A549 (cell line): ENCODE data around the gene CRYM. TPM values are rescaled to one million over a fixed set of nuclear protein-coding genes. Genes with fewer than 3 reads are reported as not detected.

Source experiments
- ATAC-seq, 2 experiments: fragments of 200-7000 bp in 1 of 2; fragments of >200 bp in 1 of 2; cut with Nextera tagmentation in 1 of 2; cut with Tn5 transposase in 1 of 2; 3 replicates each; pipeline versions ENCODE4 v1.8.0 to v1.9.1; 2018 to 2020; ENCODE audit warnings: mild to moderate bottlenecking in 1 of 2, moderate library complexity in 1 of 2
- CTCF ChIA-PET: fragments of 300-600 bp; sonication (Branson Sonifier 250); formaldehyde crosslinking; extraction: SDS; loops from one replicate; lab custom pipeline; 2021; ENCODE audit warnings: antibody characterized with exemption, inconsistent platforms; lab: Yijun Ruan, JAX
- POLR2A ChIA-PET: fragments of 350-600 bp; formaldehyde crosslinking; extraction: SDS; loops from one replicate; lab custom pipeline; 2021; ENCODE audit warnings: antibody characterized with exemption, inconsistent platforms; lab: Yijun Ruan, JAX
- DNase-seq, 2 experiments: peaks; one replicate each; pipeline versions ENCODE4 v3.0.0 to v3.0.0-alpha.2; 2011 to 2016; ENCODE audit warnings: low read depth in 1 of 2, low spot score in 1 of 2
- FAIRE-seq: peaks from 2 replicates; lab custom pipeline; 2011; peaks lifted over from hg19 to GRCh38; lab: Jason Lieb, UNC
- H3K27ac ChIP-seq, 2 experiments: fragments of >200 bp; sonication (Bioruptor Twin); formaldehyde crosslinking; 3 replicates each; pipeline ENCODE4 v1.5.1; 2016 to 2017
- H3K4me1 ChIP-seq: fragments of >200 bp; sonication (Bioruptor Twin); formaldehyde crosslinking; 3 replicates; pipeline ENCODE4 v1.6.1; 2016
- H3K4me2 ChIP-seq: fragments of >200 bp; sonication (Bioruptor Twin); formaldehyde crosslinking; 3 replicates; pipeline ENCODE4 v1.6.1; 2016
- H3K4me3 ChIP-seq: fragments of >200 bp; sonication (Bioruptor Twin); formaldehyde crosslinking; 3 replicates; pipeline ENCODE4 v1.5.1; 2016
- H3K9me3 ChIP-seq: fragments of >200 bp; sonication (Bioruptor Twin); formaldehyde crosslinking; 3 replicates; pipeline ENCODE4 v1.6.1; 2016
- BCL3 ChIP-seq: fragments of >200 bp; sonication (Bioruptor Twin); formaldehyde crosslinking; IDR thresholded peaks from 3 replicates; pipeline ENCODE4 v1.6.1; 2016
- EHF ChIP-seq: fragments of 250-450 bp; sonication (Bioruptor Pico); IDR thresholded peaks from 2 replicates; pipeline ENCODE4 v1.5.0; 2020; ENCODE audit warnings: mild to moderate bottlenecking
- EHMT2 ChIP-seq: fragments of 200-600 bp; sonication (generic); IDR thresholded peaks from 2 replicates; pipeline ENCODE4 v1.6.1; 2016; ENCODE audit warnings: antibody characterized with exemption, low read depth, mild to moderate bottlenecking, moderate library complexity
- FOXS1 ChIP-seq: fragments of 250-450 bp; sonication (Bioruptor Pico); IDR thresholded peaks from 2 replicates; pipeline ENCODE4 v1.5.0; 2020; ENCODE audit warnings: mild to moderate bottlenecking, moderate library complexity
- GATA3 ChIP-seq: IDR thresholded peaks from 2 replicates; pipeline ENCODE4 v1.6.1; 2012; ENCODE audit warnings: borderline replicate concordance
- HEYL ChIP-seq: fragments of 250-450 bp; sonication (Bioruptor Pico); IDR thresholded peaks from 2 replicates; pipeline ENCODE4 v1.8.0; 2021; ENCODE audit warnings: mild to moderate bottlenecking, moderate library complexity
- HOXA7 ChIP-seq: fragments of 250-450 bp; sonication (Bioruptor Pico); IDR thresholded peaks from 2 replicates; pipeline ENCODE4 v1.5.0; 2020; ENCODE audit warnings: mild to moderate bottlenecking, moderate library complexity
- HOXB13 ChIP-seq: fragments of 250-450 bp; sonication (Bioruptor Pico); IDR thresholded peaks from 2 replicates; pipeline ENCODE4 v1.5.0; 2020; ENCODE audit warnings: low read depth, mild to moderate bottlenecking, moderate library complexity
- HOXB5 ChIP-seq: fragments of 250-450 bp; sonication (Bioruptor Pico); IDR thresholded peaks from 2 replicates; pipeline ENCODE4 v1.5.0; 2020; ENCODE audit warnings: mild to moderate bottlenecking, moderate library complexity
- JUN ChIP-seq, 2 experiments: fragments of >200 bp; sonication (Bioruptor Twin); formaldehyde crosslinking; IDR thresholded peaks; 2 replicates in 1 of 2; 3 replicates in 1 of 2; pipeline ENCODE4 v1.6.1; 2016 to 2017
- KDM1A ChIP-seq: fragments of 200-600 bp; sonication (generic); IDR thresholded peaks from 2 replicates; pipeline ENCODE4 v1.6.1; 2016; ENCODE audit warnings: low read depth, mild to moderate bottlenecking
- MAZ ChIP-seq: fragments of 150-350 bp; IDR thresholded peaks from 2 replicates; pipeline ENCODE4 v1.6.1; 2014; ENCODE audit warnings: antibody characterized with exemption, low read depth, low read length, borderline replicate concordance
- NPAS2 ChIP-seq: fragments of 250-450 bp; sonication (Bioruptor Pico); IDR thresholded peaks from 2 replicates; pipeline ENCODE4 v1.8.0; 2022; ENCODE audit warnings: mild to moderate bottlenecking, moderate library complexity, borderline replicate concordance
- NR3C1 ChIP-seq: fragments of >200 bp; sonication (Bioruptor Twin); formaldehyde crosslinking; IDR thresholded peaks from 3 replicates; pipeline ENCODE4 v1.6.1; 2017
- POLR2A ChIP-seq: IDR thresholded peaks from 2 replicates; pipeline ENCODE4 v1.6.1; 2012; ENCODE audit warnings: mild to moderate bottlenecking, low read length
- RCOR1 ChIP-seq: fragments of 150-350 bp; IDR thresholded peaks from 2 replicates; pipeline ENCODE4 v1.6.1; 2014; ENCODE audit warnings: antibody characterized with exemption, low read length, low read depth
- ZC3H11A ChIP-seq: fragments of 450-650 bp; IDR thresholded peaks from 2 replicates; pipeline ENCODE4 v1.6.1; 2014; ENCODE audit warnings: antibody characterized with exemption, mild to moderate bottlenecking
- ZNF302 ChIP-seq: fragments of 250-450 bp; sonication (Bioruptor Pico); IDR thresholded peaks from 2 replicates; pipeline ENCODE4 v1.9.0; 2021; ENCODE audit warnings: inconsistent platforms, mild to moderate bottlenecking, moderate library complexity
- ZSCAN20 ChIP-seq: fragments of 250-450 bp; sonication (Bioruptor Pico); IDR thresholded peaks from 2 replicates; pipeline ENCODE4 v1.8.0; 2022; ENCODE audit warnings: mild to moderate bottlenecking, moderate library complexity
- WGBS: methylation state at CpG from one replicate; pipeline ENCODE4 v1.1.6; 2017; ENCODE audit errors: missing lambda C conversion rate; 5-methylcytosine and 5-hydroxymethylcytosine counted together
- polyA plus RNA-seq, 4 experiments: library from polyadenylated mRNA; depleted of rRNA in 3 of 4; stranded (reverse); fragments of >200 nt; fragmentation: RNase III in 1 of 4; extraction: RNeasy Plus Mini Kit Qiagen cat#74134 plus additional on column Dnase treatment in 1 of 4; gene quantifications; 2 replicates in 3 of 4; 3 replicates in 1 of 4; pipeline ENCODE4 v1.2.3, GENCODE V29; 2011 to 2017
- TF ChIP-seq, protein P1 (sequence below): fragments of 150-350 bp; IDR thresholded peaks from 2 replicates; pipeline ENCODE4 v1.6.1; 2014; ENCODE audit warnings: low read depth, mild to moderate bottlenecking, low read length
- TF ChIP-seq, protein P2 (sequence below): IDR thresholded peaks from 2 replicates; pipeline ENCODE4 v1.6.1; 2012; ENCODE audit warnings: low read depth, borderline replicate concordance
- TF ChIP-seq, protein P3 (sequence below): fragments of >200 bp; sonication (Bioruptor Twin); formaldehyde crosslinking; IDR thresholded peaks from 2 replicates; pipeline ENCODE4 v1.6.1; 2016

Gene CRYM
- polyA plus RNA-seq, 2 of the 4 experiments (the other 2 are of a cell fraction), result 0.98 to 3.1 TPM

DNA sequence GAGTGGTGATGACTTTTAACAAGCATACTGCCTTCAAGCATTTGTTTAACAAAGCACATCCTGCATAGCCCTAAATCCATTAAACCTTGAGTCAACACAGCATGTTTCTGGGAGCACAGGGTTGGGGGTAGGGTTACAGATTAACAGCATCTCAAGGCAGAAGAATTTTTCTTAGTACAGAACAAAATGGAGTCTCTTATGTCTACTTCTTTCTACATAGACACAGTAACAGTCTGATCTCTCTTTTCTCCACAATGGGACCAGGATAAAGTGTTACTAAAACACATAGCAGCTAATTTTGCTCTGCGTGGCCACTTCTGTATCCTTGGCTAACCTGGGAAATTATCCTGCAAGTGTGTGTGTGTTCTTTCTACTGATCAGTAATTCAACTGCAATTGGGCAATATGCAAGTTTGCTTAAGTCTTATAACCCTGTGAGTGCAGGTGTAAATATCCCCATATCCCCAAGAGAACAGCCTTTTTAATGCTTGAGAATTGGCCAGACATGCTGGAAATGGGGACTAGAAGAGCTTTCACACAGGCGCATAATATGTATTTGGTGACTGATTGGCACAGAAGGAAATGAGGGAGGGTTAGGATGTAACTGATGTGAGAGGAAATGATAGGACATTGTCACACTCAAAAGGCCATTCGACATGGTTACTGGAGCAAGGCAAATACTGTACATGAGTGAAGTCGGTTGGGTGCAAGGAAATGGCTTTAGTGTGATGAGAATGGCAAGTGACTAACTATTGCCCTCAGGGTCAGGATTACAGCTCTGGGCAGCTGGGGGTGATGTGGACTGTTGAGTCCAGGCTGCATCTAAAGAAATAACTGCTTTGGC is 55.4 kb downstream of the CRYM start:
- Histone ChIP-seq H3K9me3 (no peaks in the 10 kb centered on the region), H3K4me1 (peaks cover 18% of the 10 kb centered on the region), H3K4me3 (no peak overlapping the region; the same call in 2 of the 3 replicates), H3K27ac (peak overlapping the region; percentile 29 to 49; a peak in 2 of 6 replicates), H3K4me2 (peak overlapping the region; percentile 45)
- TF ChIP-seq ZNF302 (CRISPR knock-in tag) (peak; percentile 94), HEYL (peak; percentile 53; the same call in 1 of the 2 replicates), JUN (IDR thresholded peaks at IDR 0.05) (no peak), FOXS1 (CRISPR knock-in tag) (peak; percentile 85; the same call in 1 of the 2 replicates), HOXB5 (CRISPR knock-in tag) (peak; percentile 69; the same call in 1 of the 2 replicates), HOXB13 (CRISPR knock-in tag) (peak; percentile 89; the same call in 1 of the 2 replicates), EHF (CRISPR knock-in tag) (peak; percentile 96), HOXA7 (CRISPR knock-in tag) (no peak), NPAS2 (CRISPR knock-in tag) (0 out of 2 replicates have a peak, but pooled peaks have one; percentile 14), ZC3H11A (no peak), ZSCAN20 (CRISPR knock-in tag) (peak; percentile 94)
- FAIRE-seq (peak; percentile 43), DNase-seq (no peak), ATAC-seq (no peak)
- CTCF ChIA-PET, result interaction anchor here (0.8 to 1.6 kb wide), 2 partner anchors 34 to 1084 kb away, joined by 3 to 4 read pairs; no protein-coding TSS in a partner anchor
- POLR2A ChIA-PET, result no interaction called here
- WGBS, result 45% methylated on average over 4 of the region's 4 CpGs

GRCh38 chr16:21219551-21219950 is 58.5 kb downstream of the CRYM start:
- Histone ChIP-seq H3K27ac (no peak overlapping the region), H3K4me1 (peaks cover 18% of the 10 kb centered on the region), H3K4me2 (no peak overlapping the region), H3K4me3 (no peak overlapping the region), H3K9me3 (no peaks in the 10 kb centered on the region)
- POLR2A ChIA-PET, result no interaction called here
- ATAC-seq, result no peak
- CTCF ChIA-PET, result interaction anchor here (0.9 to 3.0 kb wide), 3 partner anchors 16 to 1081 kb away, joined by 3 to 8 read pairs (median 3); no protein-coding TSS in a partner anchor
- no peak for DNase-seq
- no peak for TF ChIP-seq HEYL
- no peak for TF ChIP-seq RCOR1
- TF ChIP-seq BCL3, result no peak
- TF ChIP-seq, protein P1, sequence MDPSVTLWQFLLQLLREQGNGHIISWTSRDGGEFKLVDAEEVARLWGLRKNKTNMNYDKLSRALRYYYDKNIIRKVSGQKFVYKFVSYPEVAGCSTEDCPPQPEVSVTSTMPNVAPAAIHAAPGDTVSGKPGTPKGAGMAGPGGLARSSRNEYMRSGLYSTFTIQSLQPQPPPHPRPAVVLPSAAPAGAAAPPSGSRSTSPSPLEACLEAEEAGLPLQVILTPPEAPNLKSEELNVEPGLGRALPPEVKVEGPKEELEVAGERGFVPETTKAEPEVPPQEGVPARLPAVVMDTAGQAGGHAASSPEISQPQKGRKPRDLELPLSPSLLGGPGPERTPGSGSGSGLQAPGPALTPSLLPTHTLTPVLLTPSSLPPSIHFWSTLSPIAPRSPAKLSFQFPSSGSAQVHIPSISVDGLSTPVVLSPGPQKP, result no peak
- no peak for TF ChIP-seq MAZ
- no peak for TF ChIP-seq ZC3H11A
- TF ChIP-seq, protein P2, sequence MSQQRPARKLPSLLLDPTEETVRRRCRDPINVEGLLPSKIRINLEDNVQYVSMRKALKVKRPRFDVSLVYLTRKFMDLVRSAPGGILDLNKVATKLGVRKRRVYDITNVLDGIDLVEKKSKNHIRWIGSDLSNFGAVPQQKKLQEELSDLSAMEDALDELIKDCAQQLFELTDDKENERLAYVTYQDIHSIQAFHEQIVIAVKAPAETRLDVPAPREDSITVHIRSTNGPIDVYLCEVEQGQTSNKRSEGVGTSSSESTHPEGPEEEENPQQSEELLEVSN, result no peak
- TF ChIP-seq NR3C1, result no peak
- TF ChIP-seq JUN (IDR thresholded peaks at IDR 0.05), result no peak
- no peak for TF ChIP-seq GATA3
- no peak for TF ChIP-seq POLR2A
- TF ChIP-seq, protein P3, sequence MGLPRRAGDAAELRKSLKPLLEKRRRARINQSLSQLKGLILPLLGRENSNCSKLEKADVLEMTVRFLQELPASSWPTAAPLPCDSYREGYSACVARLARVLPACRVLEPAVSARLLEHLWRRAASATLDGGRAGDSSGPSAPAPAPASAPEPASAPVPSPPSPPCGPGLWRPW, result no peak
- TF ChIP-seq EHMT2, result no peak
- TF ChIP-seq ZSCAN20 (CRISPR knock-in tag), result no peak
- no peak for TF ChIP-seq KDM1A
- 94% methylated on average over 2 of the region's 2 CpGs for WGBS
- no peak for FAIRE-seq
